ENCODE measurements around the gene IKBIP.

IKBIP gene

GRCh38 chr12:98592825-98593322 is 51.7 kb downstream of the IKBIP start:
- no peak for DNase-seq
- H3K27ac ChIP-seq = peak overlapping the region; percentile 95
- in situ Hi-C loops (cut with HindIII; ENCODE audit: low pct_ligation_motif_present, low sequenced_read_pairs) = no loop called here
- no peak for TF ChIP-seq CTCF (IDR thresholded peaks at IDR 0.05; ENCODE audit: low read depth, low read length, missing control alignments)
- peaks cover 29% of the 10 kb centered on the region for H3K36me3 ChIP-seq (replicated peaks)
- peak overlapping the region; percentile 59 for H3K4me3 ChIP-seq (ENCODE audit: low read depth, low read length)
- H3K27me3 ChIP-seq (replicated peaks) = no peaks in the 10 kb centered on the region

GRCh38 chr12:98591209-98591608 is 53.4 kb downstream of the IKBIP start:
- peak; percentile 10 for DNase-seq
- H3K27ac ChIP-seq = no peak overlapping the region
- TF ChIP-seq CTCF (IDR thresholded peaks at IDR 0.05; ENCODE audit: low read depth, low read length, missing control alignments) = peak; percentile 5
- in situ Hi-C loops (cut with HindIII; ENCODE audit: low pct_ligation_motif_present, low sequenced_read_pairs) = no loop called here
- no peaks in the 10 kb centered on the region for H3K27me3 ChIP-seq (replicated peaks)
- no peak overlapping the region for H3K4me3 ChIP-seq (ENCODE audit: low read depth, low read length)
- peaks cover 17% of the 10 kb centered on the region for H3K36me3 ChIP-seq (replicated peaks)

GRCh38 chr12:98587084-98587483 is 57.5 kb downstream of the IKBIP start:
- TF ChIP-seq CTCF (IDR thresholded peaks at IDR 0.05; ENCODE audit: low read depth, low read length, missing control alignments) = no peak
- H3K4me3 ChIP-seq (ENCODE audit: low read depth, low read length) = no peak overlapping the region
- no peak overlapping the region for H3K27ac ChIP-seq
- H3K27me3 ChIP-seq (replicated peaks) = no peaks in the 10 kb centered on the region
- in situ Hi-C loops (cut with HindIII; ENCODE audit: low pct_ligation_motif_present, low sequenced_read_pairs) = no loop called here
- no peaks in the 10 kb centered on the region for H3K36me3 ChIP-seq (replicated peaks)
- DNase-seq = no peak

- Histone ChIP-seq H3K27me3 (replicated peaks) (no peaks in the 10 kb centered on the region), H3K27ac (no peak overlapping the region), H3K4me3 (ENCODE audit: low read depth, low read length) (no peak overlapping the region), H3K36me3 (replicated peaks) (no peaks in the 10 kb centered on the region)
- DNase-seq = peak; percentile 37
- in situ Hi-C loops (cut with HindIII; ENCODE audit: low pct_ligation_motif_present, low sequenced_read_pairs) = no loop called here
- TF ChIP-seq CTCF (IDR thresholded peaks at IDR 0.05; ENCODE audit: low read depth, low read length, missing control alignments) = no peak
Measured at GRCh38 chr12:98582093-98582492, 62.5 kb downstream of the IKBIP start.

- no peaks in the 10 kb centered on the region for H3K36me3 ChIP-seq (replicated peaks)
- no peak for DNase-seq
- no peak overlapping the region for H3K4me3 ChIP-seq (ENCODE audit: low read depth, low read length)
- in situ Hi-C loops (cut with HindIII; ENCODE audit: low pct_ligation_motif_present, low sequenced_read_pairs) = no loop called here
- TF ChIP-seq CTCF (IDR thresholded peaks at IDR 0.05; ENCODE audit: low read depth, low read length, missing control alignments) = no peak
- H3K27ac ChIP-seq = no peak overlapping the region
- no peaks in the 10 kb centered on the region for H3K27me3 ChIP-seq (replicated peaks)
Measured at GRCh38 chr12:98581101-98581500, 63.5 kb downstream of the IKBIP start.

- H3K27me3 ChIP-seq (replicated peaks) = no peaks in the 10 kb centered on the region
- in situ Hi-C loops (cut with HindIII; ENCODE audit: low pct_ligation_motif_present, low sequenced_read_pairs) = no loop called here
- no peak for TF ChIP-seq CTCF (IDR thresholded peaks at IDR 0.05; ENCODE audit: low read depth, low read length, missing control alignments)
- no peaks in the 10 kb centered on the region for H3K36me3 ChIP-seq (replicated peaks)
- no peak overlapping the region for H3K4me3 ChIP-seq (ENCODE audit: low read depth, low read length)
- H3K27ac ChIP-seq = no peak overlapping the region
- DNase-seq = no peak
Measured at GRCh38 chr12:98580695-98581094, 63.9 kb downstream of the IKBIP start.

Data from brain microvascular endothelial cell (primary cell).